Measurements from ENCODE around the gene SH3BP4. TPM values are rescaled to one million over a fixed set of nuclear protein-coding genes. Genes with fewer than 3 reads are reported as not detected.

Gene SH3BP4
- total and polyA plus RNA-seq, 4 donors, result 4.1 to 18.4 (median 12.2) TPM

DNA sequence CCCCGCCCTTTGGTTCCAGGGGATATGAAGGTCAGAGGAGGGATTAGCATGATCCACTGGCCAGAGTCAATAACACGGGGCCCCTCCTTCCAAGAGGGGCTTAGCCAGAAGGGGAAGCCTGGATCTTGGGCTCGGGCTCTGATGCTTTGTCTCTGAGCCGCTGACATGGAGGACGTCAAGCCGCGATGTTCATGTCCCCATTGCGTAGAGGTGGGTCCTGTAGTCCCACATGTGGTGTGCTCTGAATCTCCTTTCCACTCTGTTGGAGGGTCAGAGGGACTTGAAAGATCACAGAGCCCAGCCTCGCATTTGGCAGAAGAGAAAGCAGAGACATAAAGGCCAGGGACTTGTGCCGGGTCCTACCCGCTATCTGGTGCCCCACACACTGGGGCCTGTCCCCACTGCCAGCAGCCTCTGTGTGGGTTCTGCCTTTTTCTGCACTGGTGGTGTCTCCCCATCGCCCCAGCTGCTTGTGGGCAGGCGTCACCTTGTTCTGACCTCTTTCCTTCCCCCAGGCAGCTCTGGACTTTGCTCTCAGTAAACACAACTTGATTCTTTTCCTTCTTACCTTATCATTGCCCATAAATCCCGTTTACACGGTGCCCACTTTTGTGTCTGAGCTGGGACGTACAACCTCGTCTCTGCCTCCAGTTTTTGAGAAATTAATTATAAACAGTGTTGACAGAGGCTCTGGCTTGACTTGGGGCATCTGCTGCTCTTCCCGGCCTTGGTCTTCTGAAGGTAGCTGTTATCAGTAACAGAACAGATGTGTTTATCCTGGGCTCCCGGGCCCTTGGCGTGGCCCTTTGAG, 48.8 kb downstream of the SH3BP4 start:
- Histone ChIP-seq H3K36me3 (ENCODE audit: control insufficient read depth in 4 of 4, insufficient read depth in 3 of 4, low read depth in 1 of 4, low read length in 3 of 4) (peaks cover 0 to 2% (median 0%) of the 10 kb centered on the region in 4 donors), H3K9ac (ENCODE audit: low read depth in 1 of 2, low read length in 2 of 2) (peak overlapping the region in 1 of 2 donors; percentile 75), H3K4me1 (ENCODE audit: control insufficient read depth in 4 of 4, insufficient read depth in 4 of 4, low read length in 3 of 4) (peaks cover 33 to 71% (median 55%) of the 10 kb centered on the region in 4 donors), H3K27ac (ENCODE audit: low read depth in 1 of 2, low read length in 2 of 2) (peak overlapping the region; percentile 69 to 92), H3K4me3 (ENCODE audit: low read depth in 1 of 3, low read length in 3 of 3) (no peak overlapping the region), H3K9me3 (ENCODE audit: control insufficient read depth in 4 of 4, low read length in 3 of 4) (no peaks in the 10 kb centered on the region), H3K27me3 (ENCODE audit: control insufficient read depth in 4 of 4, insufficient read depth in 4 of 4, low read length in 3 of 4) (no peaks in the 10 kb centered on the region)
- no peak for TF ChIP-seq NR2F2 (IDR thresholded peaks at IDR 0.05)
- TF ChIP-seq, protein P1, sequence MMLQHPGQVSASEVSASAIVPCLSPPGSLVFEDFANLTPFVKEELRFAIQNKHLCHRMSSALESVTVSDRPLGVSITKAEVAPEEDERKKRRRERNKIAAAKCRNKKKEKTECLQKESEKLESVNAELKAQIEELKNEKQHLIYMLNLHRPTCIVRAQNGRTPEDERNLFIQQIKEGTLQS (IDR thresholded peaks at IDR 0.05), result no peak
- TF ChIP-seq, protein P2, sequence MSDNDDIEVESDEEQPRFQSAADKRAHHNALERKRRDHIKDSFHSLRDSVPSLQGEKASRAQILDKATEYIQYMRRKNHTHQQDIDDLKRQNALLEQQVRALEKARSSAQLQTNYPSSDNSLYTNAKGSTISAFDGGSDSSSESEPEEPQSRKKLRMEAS (IDR thresholded peaks at IDR 0.05), result no peak
- peak; percentile 94 to 96 for TF ChIP-seq RXRA (IDR thresholded peaks at IDR 0.05)
- TF ChIP-seq TAF1 (conservative IDR thresholded peaks at IDR 0.05), result peak; percentile 72
- TF ChIP-seq FOXA1 (IDR thresholded peaks at IDR 0.05), result no peak
- no peak for TF ChIP-seq GABPA (IDR thresholded peaks at IDR 0.05 in 1 of 2, conservative IDR thresholded peaks at IDR 0.05 in 1 of 2)
- TF ChIP-seq HNF4G (IDR thresholded peaks at IDR 0.05), result peak; percentile 91
- TF ChIP-seq EGR1 (IDR thresholded peaks at IDR 0.05; ENCODE audit: low read depth in 2 of 2), result no peak
- TF ChIP-seq FOXA2 (IDR thresholded peaks at IDR 0.05), result peak; percentile 67
- peak; percentile 23 to 54 for TF ChIP-seq JUND (IDR thresholded peaks at IDR 0.05)
- peak; percentile 34 to 61 for TF ChIP-seq RAD21 (IDR thresholded peaks at IDR 0.05)
- TF ChIP-seq, protein P3, sequence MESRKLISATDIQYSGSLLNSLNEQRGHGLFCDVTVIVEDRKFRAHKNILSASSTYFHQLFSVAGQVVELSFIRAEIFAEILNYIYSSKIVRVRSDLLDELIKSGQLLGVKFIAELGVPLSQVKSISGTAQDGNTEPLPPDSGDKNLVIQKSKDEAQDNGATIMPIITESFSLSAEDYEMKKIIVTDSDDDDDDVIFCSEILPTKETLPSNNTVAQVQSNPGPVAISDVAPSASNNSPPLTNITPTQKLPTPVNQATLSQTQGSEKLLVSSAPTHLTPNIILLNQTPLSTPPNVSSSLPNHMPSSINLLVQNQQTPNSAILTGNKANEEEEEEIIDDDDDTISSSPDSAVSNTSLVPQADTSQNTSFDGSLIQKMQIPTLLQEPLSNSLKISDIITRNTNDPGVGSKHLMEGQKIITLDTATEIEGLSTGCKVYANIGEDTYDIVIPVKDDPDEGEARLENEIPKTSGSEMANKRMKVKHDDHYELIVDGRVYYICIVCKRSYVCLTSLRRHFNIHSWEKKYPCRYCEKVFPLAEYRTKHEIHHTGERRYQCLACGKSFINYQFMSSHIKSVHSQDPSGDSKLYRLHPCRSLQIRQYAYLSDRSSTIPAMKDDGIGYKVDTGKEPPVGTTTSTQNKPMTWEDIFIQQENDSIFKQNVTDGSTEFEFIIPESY (IDR thresholded peaks at IDR 0.05), result no peak
- peak; percentile 91 to 93 for TF ChIP-seq HNF4A (conservative IDR thresholded peaks at IDR 0.05)
- peak; percentile 96 for TF ChIP-seq SP1 (IDR thresholded peaks at IDR 0.05)
- peak; percentile 74 for TF ChIP-seq YY1 (IDR thresholded peaks at IDR 0.05)
- TF ChIP-seq, protein P4, sequence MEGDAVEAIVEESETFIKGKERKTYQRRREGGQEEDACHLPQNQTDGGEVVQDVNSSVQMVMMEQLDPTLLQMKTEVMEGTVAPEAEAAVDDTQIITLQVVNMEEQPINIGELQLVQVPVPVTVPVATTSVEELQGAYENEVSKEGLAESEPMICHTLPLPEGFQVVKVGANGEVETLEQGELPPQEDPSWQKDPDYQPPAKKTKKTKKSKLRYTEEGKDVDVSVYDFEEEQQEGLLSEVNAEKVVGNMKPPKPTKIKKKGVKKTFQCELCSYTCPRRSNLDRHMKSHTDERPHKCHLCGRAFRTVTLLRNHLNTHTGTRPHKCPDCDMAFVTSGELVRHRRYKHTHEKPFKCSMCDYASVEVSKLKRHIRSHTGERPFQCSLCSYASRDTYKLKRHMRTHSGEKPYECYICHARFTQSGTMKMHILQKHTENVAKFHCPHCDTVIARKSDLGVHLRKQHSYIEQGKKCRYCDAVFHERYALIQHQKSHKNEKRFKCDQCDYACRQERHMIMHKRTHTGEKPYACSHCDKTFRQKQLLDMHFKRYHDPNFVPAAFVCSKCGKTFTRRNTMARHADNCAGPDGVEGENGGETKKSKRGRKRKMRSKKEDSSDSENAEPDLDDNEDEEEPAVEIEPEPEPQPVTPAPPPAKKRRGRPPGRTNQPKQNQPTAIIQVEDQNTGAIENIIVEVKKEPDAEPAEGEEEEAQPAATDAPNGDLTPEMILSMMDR (IDR thresholded peaks at IDR 0.05; ENCODE audit: low read depth, low read length, missing input control), result no peak
- TF ChIP-seq, protein P5, sequence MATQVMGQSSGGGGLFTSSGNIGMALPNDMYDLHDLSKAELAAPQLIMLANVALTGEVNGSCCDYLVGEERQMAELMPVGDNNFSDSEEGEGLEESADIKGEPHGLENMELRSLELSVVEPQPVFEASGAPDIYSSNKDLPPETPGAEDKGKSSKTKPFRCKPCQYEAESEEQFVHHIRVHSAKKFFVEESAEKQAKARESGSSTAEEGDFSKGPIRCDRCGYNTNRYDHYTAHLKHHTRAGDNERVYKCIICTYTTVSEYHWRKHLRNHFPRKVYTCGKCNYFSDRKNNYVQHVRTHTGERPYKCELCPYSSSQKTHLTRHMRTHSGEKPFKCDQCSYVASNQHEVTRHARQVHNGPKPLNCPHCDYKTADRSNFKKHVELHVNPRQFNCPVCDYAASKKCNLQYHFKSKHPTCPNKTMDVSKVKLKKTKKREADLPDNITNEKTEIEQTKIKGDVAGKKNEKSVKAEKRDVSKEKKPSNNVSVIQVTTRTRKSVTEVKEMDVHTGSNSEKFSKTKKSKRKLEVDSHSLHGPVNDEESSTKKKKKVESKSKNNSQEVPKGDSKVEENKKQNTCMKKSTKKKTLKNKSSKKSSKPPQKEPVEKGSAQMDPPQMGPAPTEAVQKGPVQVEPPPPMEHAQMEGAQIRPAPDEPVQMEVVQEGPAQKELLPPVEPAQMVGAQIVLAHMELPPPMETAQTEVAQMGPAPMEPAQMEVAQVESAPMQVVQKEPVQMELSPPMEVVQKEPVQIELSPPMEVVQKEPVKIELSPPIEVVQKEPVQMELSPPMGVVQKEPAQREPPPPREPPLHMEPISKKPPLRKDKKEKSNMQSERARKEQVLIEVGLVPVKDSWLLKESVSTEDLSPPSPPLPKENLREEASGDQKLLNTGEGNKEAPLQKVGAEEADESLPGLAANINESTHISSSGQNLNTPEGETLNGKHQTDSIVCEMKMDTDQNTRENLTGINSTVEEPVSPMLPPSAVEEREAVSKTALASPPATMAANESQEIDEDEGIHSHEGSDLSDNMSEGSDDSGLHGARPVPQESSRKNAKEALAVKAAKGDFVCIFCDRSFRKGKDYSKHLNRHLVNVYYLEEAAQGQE (IDR thresholded peaks at IDR 0.05), result peak; percentile 33
- 44% methylated on average over 20 of the region's 20 CpGs for WGBS
- no peak for DNase-seq (ENCODE audit: low spot score)
